ENCODE results near the gene RRP1B.
A peak's percentile ranks its signal among the peaks of the same experiment; 100 is the strongest.

GRCh38 chr21:43727519-43728153 is 68.3 kb downstream of the RRP1B start:
- TF ChIP-seq CTCF (IDR thresholded peaks at IDR 0.05): peak in 1 of 4 donors; percentile 6
- no peak for TF ChIP-seq POLR2A (IDR thresholded peaks at IDR 0.05)

All from right lobe of liver (tissue), 4 donors.